Stimulated activated CD8-positive, alpha-beta memory T cell treated with anti-CD3 and anti-CD28 coated beads, Interleukin-2, amount 100 ng/mL, for 48 hours (primary cell): ENCODE data around the gene NR5A1.

ENCODE experiments used
- DNase-seq, 2 donors: peaks; one replicate each; pipeline ENCODE4 v3.0.0-alpha.2; 2020; ENCODE audit warnings: low read depth in 2 of 2

The NR5A1 gene

GRCh38 chr9:124514125-124514524 is 6.9 kb upstream of the NR5A1 start:
- no peak for DNase-seq

- DNase-seq: no peak
These were observed 6.3 kb upstream of the NR5A1 start for GRCh38 chr9:124513376-124513994.

DNA sequence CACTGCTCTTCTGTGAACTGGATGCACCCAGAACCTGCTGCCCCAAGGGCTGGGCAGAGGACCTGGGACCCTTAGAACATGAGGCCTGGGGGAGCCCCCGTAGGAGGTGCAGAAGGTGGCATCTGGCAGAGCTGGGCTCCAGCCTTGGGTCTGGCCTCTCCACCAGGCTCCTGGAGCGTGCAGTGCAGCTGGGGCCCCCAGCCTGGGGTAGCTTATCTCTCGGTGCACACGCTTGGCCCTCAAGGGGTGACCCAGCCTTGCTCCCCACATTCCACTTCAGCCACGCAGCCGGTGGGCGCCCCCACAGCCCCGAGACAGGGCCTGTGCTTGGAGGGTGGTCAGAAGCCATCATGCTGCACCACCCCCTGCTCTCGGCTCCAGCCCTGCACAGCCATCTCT is 5.6 kb upstream of the NR5A1 start:
- no peak for DNase-seq

DNA sequence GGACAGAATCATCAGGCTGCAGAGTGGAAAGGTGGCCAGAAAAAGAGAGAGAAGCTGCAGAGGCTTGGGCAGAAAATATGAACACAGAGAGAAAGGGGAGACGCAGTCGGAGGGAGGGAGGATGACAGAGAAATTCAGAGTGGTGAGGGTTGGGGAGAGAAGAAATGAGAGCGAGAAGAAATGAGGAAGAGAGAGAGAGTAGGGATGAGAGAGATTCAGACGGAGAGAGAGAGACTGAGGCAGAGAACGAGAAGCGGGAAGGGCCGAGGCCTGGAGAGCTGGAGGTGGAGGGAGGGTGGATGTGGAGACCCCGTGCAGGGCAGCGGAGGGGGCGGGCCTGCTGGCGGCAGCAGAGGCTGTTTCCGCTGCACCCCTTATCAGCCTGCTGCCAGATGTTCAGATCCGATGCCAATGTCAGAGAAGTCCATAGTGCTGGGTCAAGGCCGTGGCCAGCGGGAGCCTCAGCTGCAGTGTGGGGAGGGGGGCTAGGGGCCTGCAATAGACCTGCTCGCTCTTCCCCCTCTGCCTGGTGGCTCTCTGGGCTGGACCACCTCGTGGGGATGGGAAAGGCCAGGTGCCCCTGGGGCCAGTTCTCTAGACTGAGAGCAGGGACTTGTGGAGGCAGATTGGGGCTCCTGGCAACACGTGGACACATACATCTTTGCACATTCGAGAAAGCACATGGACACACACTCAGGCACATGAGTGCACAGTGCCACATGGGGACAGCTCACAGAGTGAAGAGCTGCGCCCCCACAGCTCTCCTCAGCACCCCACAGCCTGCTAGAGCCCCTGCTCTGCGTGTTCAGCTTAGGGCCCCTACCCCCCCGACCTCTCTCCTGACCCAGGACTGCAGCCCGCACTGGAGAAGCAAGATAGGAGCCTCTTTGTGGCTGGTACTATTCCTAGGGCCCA is 4.9 kb upstream of the NR5A1 start:
- no peak for DNase-seq

GRCh38 chr9:124511426-124511840 is 4.2 kb upstream of the NR5A1 start:
- no peak for DNase-seq

DNA sequence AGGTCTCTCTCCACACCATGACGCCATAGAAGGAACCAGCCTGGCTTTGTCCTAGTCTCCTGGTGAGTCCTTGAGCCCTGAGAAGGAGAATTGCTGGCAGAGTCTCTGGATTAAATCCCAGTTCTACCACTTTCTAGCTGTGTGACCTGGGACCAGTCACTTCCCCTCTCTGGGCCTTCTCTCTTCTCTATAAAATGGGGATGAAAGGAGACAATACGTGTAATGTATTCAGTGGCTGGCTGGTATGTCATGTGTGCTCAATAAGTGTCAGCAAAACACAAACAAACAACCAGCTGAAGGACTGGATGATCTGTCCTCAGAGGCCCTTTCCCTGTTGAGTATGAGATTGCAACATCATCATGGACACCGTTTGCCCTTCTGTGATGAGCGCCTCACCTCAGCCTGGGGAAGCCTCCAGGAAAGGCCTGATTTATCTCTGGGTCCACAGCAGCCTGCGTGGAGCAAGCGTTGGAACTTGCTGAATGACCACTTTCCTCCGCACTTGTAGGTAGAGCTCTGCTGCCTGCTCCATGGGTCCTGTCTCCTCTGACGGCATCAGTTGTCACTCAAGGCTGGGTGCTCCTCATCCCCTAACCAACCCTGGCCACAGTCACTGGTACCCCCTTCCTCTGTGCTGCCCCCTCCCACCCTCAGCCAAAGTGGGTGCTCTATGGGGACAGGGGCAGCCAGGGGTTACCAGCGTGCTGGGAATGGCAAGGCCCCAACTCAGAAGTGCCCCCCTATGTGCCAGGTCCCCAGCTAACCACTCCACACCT is 3.6 kb upstream of the NR5A1 start:
- DNase-seq: no peak

GRCh38 chr9:124507880-124508423 is 753 bp upstream of the NR5A1 start:
- no peak for DNase-seq

DNA sequence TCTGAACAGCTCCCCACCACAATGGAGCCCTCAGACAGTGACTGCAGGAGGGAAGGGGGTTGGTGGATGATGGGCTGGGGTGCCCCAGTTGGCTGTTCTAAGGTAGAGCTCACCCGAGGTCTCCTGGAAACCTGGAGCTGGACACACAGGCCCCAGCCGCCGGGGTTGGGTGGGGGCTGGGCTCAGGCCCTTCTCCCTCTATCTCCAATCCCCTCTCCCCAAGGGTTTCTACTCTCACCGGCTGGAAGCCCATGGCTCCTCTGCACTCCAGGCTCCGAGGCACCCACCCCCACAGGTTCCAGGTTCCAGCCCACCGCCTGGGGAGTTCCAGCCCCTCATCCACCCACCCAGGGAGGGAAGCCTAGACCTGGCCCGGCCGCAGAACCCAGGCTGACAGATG is 766 bp downstream of the NR5A1 start:
- DNase-seq: no peak

DNA sequence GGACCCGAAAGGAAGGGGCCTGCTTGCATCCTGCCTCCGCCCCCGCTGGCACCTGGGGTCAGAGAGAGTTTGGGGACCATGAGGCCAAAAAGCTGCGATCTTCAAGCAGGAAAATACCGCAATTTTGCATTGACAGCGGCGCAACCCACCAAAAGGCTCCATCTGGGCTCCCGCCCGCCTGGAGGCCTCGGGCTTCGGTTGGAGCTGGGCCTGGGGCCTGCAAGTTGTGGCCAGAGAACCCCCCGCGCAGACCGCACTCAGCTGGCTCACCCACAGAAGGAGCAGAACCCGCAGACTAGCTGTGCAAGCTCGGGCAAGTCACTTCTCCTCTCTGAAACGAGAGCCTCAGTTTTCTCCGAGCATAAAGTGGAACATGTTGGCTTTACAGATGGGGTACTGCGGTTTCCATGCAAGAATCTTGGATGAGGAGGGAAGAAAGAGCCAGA is 1.3 kb downstream of the NR5A1 start:
- DNase-seq: no peak

- no peak for DNase-seq
These were observed 1.9 kb downstream of the NR5A1 start for GRCh38 chr9:124505006-124505900.

- no peak for DNase-seq
These were observed 2.6 kb downstream of the NR5A1 start for GRCh38 chr9:124504530-124505005.

- no peak for DNase-seq
These were observed 3.3 kb downstream of the NR5A1 start for GRCh38 chr9:124503713-124504529.

DNA sequence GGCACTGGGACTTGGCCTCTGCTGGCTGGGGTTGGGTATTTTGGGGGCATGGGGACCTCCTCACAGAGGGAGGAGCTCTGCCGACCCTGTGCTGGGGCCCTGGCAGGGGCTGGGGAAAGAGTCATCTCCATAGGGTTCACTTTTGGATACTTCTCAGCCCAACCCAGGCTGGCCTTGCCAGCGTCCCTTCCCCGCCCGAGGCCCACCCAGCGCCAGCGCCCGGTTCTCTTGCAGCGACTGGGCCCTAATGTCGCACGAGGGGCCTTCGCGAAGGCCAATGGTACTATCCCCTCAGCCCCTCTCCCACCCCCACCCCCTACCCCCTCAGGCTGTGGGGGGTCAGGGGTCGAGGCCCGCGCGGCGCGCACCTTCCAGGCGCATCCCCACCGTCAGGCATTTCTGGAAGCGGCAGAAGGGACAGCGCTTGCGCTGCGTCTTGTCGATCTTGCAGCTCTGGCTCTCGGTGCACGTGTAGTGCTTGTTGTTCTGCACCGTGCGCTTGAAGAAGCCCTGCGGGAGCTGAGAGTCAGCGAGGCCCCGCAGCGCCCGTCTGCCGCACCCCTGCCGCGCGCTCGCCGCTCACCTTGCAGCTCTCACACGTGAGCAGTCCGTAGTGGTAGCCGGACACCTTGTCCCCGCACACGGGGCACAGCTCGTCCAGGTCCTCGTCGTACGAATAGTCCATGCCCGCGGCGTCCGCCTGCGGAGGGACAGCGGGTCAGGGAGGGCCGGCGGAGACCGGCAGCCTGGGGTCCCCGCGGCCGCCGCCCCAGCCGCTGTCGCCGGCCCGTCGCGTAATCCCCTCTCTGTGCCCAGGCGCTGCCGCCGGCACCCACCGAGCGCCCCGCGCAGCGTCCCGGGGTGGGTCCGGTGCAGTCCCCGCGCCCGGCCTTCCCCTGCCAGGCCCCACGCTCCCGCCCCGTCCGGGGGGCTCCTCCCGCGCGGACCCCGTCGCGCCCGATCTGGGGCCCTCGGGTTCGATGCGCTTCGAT is 4.2 kb downstream of the NR5A1 start:
- DNase-seq: no peak

- no peak for DNase-seq
These were observed 5.4 kb downstream of the NR5A1 start for GRCh38 chr9:124501771-124502320.

DNA sequence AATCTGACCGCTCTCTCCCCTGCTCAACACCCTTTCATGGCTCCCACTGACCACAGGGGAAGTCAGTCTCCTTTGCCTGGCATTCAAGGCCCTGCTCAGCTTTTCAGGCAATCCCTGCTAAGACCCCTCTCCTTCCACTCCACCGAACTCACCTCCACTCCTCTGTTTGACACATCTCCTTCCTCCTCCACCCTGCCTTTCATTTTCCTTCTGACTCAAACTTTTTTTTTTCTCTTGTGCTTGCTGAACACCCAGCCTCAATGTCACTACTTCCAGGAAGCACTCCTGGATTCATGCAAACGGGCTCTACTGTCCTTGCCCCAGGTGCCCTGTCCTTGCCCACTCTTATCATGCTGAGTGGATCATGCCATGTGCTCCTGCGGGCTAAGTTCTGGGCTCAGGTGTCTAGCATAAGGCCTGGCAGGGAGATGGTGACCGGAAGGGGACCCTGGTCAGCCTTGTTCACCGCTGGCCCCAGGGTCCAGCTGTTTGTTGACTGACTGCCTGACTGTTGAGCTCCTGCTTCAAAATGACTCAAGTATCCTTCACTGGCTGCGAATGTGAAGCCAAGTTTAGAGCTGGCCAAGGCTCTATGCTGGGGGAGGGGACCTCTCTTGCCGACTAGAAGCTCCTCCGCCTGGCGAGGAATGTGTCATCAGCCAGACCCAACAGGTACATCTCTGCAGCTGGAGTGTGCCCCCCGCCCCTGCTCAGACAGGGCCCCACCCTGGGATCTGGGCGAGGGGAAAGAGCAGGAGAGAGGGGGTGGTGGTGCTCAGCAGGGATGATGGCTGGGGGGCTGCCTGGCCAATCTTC is 6.2 kb downstream of the NR5A1 start:
- DNase-seq: no peak

DNA sequence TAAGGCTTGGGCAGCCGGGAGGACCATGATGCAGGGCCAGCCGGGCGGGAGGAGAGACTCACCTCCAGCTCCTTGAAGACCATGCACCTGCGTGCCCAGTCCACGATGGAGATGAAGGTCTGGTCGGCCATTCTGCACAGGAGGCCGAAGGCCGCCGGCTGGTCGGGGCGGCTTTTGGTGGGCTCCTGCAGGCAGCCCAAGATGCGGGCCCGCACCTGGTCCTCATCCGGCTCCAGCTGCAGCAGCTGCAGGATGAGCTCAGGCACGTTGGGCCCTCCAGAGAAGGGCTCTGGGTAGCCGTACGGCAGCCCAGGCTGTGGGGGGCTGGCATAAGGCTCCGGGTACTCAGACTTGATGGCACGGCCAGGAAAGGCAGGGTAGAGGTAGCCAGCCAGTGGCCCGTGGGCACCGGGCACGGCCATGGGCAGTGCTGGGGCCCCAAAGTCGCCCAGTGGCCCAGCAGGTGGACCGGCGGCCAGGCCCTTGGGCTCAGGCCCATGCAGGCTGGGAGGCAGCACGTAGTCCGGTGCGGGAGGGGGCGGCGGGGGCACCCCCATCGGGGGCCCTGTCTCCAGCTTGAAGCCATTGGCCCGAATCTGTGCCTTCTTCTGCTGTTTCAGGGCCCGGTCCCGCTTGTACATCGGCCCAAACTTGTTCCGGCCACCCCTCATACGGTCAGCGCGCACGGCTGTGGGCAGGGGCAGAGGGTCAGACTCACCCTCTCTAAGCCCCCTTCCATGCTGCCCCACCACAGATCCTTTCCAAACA is 7.0 kb downstream of the NR5A1 start:
- DNase-seq: no peak

- no peak for DNase-seq
These were observed 8.0 kb downstream of the NR5A1 start for GRCh38 chr9:124499216-124499615.
